ENCODE data around the gene BIK. TPM values are rescaled to one million over a fixed set of nuclear protein-coding genes. Genes with fewer than 3 reads are reported as not detected.

BIK gene
- total RNA-seq, 1 donor from 2014 or later: 1.8 TPM

- no peak for DNase-seq (ENCODE audit: low read depth)
Measured at GRCh38 chr22:43162412-43163150, 52.0 kb downstream of the BIK start.

GRCh38 chr22:43163241-43163795 lies 52.8 kb downstream of the BIK start:
- no peak for DNase-seq (ENCODE audit: low read depth)

GRCh38 chr22:43164636-43165035 lies 54.1 kb downstream of the BIK start:
- no peak for DNase-seq (ENCODE audit: low read depth)

- no peak for DNase-seq (ENCODE audit: low read depth)
Measured at GRCh38 chr22:43166132-43166930, 55.8 kb downstream of the BIK start.

GRCh38 chr22:43167001-43167589 lies 56.5 kb downstream of the BIK start:
- DNase-seq (ENCODE audit: low read depth): no peak

DNA sequence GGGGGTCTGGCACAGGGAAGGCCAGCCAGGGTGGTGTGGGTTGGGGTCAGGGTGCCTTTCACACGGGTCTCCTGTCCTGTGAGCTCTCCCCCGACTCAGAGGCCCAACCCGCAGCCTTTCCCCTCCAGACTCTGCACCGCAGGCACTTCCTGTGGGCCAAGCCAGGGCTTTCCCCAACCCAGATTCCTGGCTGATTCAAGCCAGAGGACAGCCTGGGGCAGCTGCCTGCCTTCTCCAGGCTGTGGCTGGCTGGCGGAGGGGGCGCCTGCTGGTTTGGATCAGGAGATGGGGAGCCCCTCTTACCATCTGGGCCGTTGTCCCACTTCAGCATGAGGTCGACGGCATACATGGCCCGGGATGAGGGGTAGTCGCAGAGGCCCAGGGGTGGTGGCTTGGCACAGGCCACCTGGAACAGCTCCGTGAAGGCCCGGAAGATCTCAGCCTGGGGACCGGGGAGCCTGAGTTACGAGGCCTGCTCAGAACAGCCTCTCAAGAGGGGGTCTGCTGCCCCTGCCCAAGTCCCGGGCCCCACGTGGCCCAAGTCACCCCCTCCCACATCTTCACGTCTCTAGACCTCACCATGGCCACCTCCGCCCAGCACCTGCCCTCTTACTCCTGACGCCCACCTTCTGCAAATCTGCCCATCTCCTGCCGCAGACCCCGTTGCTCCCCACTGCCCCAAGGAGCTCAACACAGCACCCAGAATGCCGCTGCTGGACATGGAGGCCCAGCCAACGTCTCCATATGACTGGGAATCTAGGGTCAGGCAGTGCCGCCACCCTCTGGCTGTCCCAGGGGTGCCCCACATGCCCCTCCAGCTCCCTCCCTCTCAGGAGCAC lies 58.1 kb downstream of the BIK start:
- no peak for DNase-seq (ENCODE audit: low read depth)

GRCh38 chr22:43169310-43170130 lies 59.0 kb downstream of the BIK start:
- DNase-seq (ENCODE audit: low read depth): no peak

DNA sequence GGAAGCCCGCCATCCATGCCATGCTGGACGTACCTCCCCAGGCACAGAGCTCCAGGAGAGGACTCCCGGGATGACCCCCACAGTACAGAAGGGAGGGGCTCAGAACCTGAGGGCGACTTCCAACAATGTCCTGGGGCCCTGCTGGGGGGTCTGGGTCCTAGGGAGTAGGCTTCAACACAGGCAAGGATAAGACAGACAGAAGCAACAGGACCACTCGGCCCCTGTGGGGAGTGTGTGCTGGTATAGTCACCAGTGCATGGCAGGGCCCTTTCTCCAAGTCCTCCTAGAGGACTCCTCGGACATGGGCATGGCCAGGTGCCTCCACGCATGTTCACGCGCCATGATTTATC lies 59.6 kb downstream of the BIK start:
- DNase-seq (ENCODE audit: low read depth): no peak

DNA sequence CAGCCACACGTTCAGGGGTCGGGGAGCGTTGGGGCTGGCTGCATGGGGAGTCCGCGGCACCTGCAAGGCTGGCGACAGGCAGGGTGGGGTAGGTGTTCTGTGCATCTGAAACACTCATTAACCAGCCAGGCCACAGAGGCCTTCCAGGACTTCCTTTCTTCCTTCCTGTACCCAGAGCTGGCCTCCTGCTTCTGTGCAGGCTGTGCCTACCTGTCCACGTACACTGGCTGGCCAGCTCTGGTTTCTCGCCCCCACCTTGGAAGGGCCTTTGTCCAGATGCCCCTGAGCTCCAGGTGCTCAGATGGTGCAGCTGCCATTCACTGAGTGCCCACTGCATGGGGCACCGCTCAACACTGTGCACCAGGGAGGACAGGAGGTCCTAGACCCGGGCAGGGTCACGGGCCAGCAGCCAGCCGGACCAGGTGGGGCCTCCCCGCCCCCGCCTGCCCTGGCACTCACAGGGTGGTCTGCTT lies 60.5 kb downstream of the BIK start:
- no peak for DNase-seq (ENCODE audit: low read depth)

GRCh38 chr22:43171607-43172006 lies 61.1 kb downstream of the BIK start:
- no peak for DNase-seq (ENCODE audit: low read depth)

GRCh38 chr22:43172191-43172590 lies 61.6 kb downstream of the BIK start:
- DNase-seq (ENCODE audit: low read depth): no peak

- DNase-seq (ENCODE audit: low read depth): no peak
Measured at GRCh38 chr22:43173566-43173965, 63.0 kb downstream of the BIK start.

- DNase-seq (ENCODE audit: low read depth): no peak
Measured at GRCh38 chr22:43173976-43174720, 63.6 kb downstream of the BIK start.

GRCh38 chr22:43174941-43175531 lies 64.5 kb downstream of the BIK start:
- no peak for DNase-seq (ENCODE audit: low read depth)

GRCh38 chr22:43176090-43176489 lies 65.5 kb downstream of the BIK start:
- no peak for DNase-seq (ENCODE audit: low read depth)

DNA sequence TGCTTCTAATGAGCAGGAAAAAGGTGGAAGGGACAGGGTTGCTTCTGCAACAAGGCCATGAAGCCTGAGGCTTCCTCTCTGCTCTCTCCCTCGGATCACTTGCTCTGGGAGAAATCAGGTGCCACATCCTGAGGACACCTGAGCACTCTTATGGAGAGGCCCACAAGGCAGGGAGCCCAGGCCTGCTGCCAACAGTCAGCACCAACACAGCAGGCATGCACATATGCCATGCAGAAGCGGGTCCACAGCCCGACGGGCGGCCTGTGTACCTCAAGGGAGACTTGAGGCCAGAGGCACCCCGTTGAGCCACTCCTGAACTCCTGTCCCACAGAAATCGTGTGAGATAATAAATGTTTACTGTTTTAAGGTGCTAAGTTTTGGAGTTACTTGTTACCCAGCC lies 66.9 kb downstream of the BIK start:
- no peak for DNase-seq (ENCODE audit: low read depth)

All from renal cortical epithelial cell (primary cell).